Lung (tissue), 12 donors: Measurements from ENCODE around the gene TLE5. TPM values are rescaled to one million over a fixed set of nuclear protein-coding genes. Genes with fewer than 3 reads are reported as not detected.
A peak's percentile ranks its signal among the peaks of the same experiment; 100 is the strongest.

ENCODE experiments used
- ATAC-seq: fragments of 200-7000 bp; cut with Tn5 transposase; one replicate; pipeline ENCODE4 v1.9.1; 2020; ENCODE audit warnings: moderate number of reproducible peaks; ENCODE audit not compliant: insufficient read depth, low FRiP score
- DNase-seq, 3 donors: peaks; one replicate each; pipeline ENCODE4 v3.0.0-alpha.2; 2013 to 2017
- H3K27ac ChIP-seq, 2 donors: one replicate each; pipeline ENCODE4 v1.5.1; 2013; ENCODE audit warnings: mild to moderate bottlenecking in 2 of 2, moderate library complexity in 2 of 2, control low read depth in 1 of 2, inconsistent platforms in 1 of 2, low read depth in 1 of 2, low read length in 1 of 2
- H3K27me3 ChIP-seq, 3 donors: one replicate each; pipeline ENCODE4 v1.5.1; 2013; ENCODE audit warnings: low read length in 2 of 3; ENCODE audit not compliant: control insufficient read depth in 3 of 3, insufficient read depth in 3 of 3
- H3K36me3 ChIP-seq, 4 donors: one replicate each; pipeline ENCODE4 v1.5.1; 2013; ENCODE audit warnings: low read length in 4 of 4, mild to moderate bottlenecking in 1 of 4, moderate library complexity in 1 of 4; ENCODE audit not compliant: control insufficient read depth in 4 of 4, insufficient read depth in 4 of 4
- H3K4me1 ChIP-seq, 5 donors: one replicate each; pipeline ENCODE4 v1.5.1; 2013; ENCODE audit warnings: low read length in 5 of 5, mild to moderate bottlenecking in 2 of 5, moderate library complexity in 1 of 5; ENCODE audit not compliant: control insufficient read depth in 5 of 5, insufficient read depth in 5 of 5
- H3K4me3 ChIP-seq: one replicate; pipeline ENCODE4 v1.5.1; 2013; ENCODE audit warnings: mild to moderate bottlenecking, control low read depth, moderate library complexity
- H3K9ac ChIP-seq, 2 donors: one replicate each; pipeline ENCODE4 v1.5.1; 2013; ENCODE audit warnings: low read length in 2 of 2, control low read depth in 1 of 2; ENCODE audit not compliant: insufficient read depth in 1 of 2
- H3K9me3 ChIP-seq, 4 donors: one replicate each; pipeline ENCODE4 v1.5.1; 2013; ENCODE audit warnings: low read length in 3 of 4, mild to moderate bottlenecking in 1 of 4, moderate library complexity in 1 of 4; ENCODE audit not compliant: control insufficient read depth in 4 of 4, insufficient read depth in 3 of 4
- WGBS, 2 donors: extraction: QIAGEN DNeasy Blood & Tissue Kit; methylation state at CpG; one replicate each; pipeline ENCODE4 v1.1.7; 2013; 5-methylcytosine and 5-hydroxymethylcytosine counted together
- polyA plus RNA-seq, 2 donors: library from polyadenylated mRNA; stranded (reverse); fragments of 200-250 nt; gene quantifications; one replicate each; pipeline ENCODE4 v1.2.1, GENCODE V29; 2013
- total RNA-seq, 2 donors: library from RNA; depleted of rRNA in 1 of 2; stranded (reverse); fragments of >200 nt in 1 of 2; gene quantifications; one replicate each; pipeline ENCODE4 v1.2.1, GENCODE V29; 2014 to 2021
- TF ChIP-seq, protein P1 (sequence below): IDR thresholded peaks from 2 replicates; pipeline ENCODE4 v1.5.1; 2012; ENCODE audit warnings: mild to moderate bottlenecking; ENCODE audit errors: control extremely low read depth, extremely low read depth
- donor health status: control.
- donor health status: control.
- donor health status: Bipolar disorder and iron deficiency.
- donor health status: healthy.
- donor health status: DM: yes; HTN: yes; CAD: no.

Gene TLE5
- total and polyA plus RNA-seq, 4 donors = 179 to 797 (median 410) TPM

DNA sequence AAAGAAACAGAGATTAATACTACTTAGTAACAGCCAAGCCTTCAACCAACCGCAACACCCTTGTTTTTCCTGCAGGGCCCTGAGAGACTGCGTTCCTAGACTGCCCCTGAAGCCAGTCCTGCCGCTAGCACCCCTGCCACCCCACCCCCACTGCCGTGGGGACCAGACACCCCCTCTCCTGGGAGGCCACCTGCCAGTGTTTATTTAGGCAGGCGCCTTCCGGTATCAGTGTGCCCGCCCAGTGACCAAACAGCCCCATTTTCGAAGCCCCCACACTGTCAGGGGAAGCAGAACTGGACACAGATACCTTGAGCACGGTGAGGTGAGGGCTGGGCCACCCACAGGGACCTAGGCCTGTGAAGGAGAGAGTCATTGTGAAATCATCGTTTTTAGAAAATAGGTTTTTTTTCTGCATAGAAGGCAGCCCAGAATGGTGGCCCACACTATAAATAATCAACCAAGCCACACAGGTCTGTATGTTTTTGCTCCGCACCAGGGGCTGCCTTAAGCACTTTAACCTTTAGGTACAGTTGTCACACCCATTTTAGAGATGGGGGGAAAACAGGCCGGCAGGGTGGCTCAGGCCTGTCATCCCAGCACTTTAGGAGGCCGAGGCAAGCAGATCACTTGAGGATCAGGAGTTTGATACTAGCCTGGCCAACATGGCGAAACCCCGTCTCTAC, 3.5 kb upstream of the TLE5 start:
- Histone ChIP-seq H3K9me3 (no peaks in the 10 kb centered on the region), H3K27me3 (no peaks in the 10 kb centered on the region), H3K4me3 (no peak overlapping the region), H3K36me3 (no peaks in the 10 kb centered on the region), H3K4me1 (peaks cover 0 to 4% (median 2%) of the 10 kb centered on the region in 5 donors), H3K27ac (peak overlapping the region in 1 of 2 donors; percentile 6), H3K9ac (peak overlapping the region in 1 of 2 donors; percentile 13)
- ATAC-seq = no peak
- TF ChIP-seq, protein P1, sequence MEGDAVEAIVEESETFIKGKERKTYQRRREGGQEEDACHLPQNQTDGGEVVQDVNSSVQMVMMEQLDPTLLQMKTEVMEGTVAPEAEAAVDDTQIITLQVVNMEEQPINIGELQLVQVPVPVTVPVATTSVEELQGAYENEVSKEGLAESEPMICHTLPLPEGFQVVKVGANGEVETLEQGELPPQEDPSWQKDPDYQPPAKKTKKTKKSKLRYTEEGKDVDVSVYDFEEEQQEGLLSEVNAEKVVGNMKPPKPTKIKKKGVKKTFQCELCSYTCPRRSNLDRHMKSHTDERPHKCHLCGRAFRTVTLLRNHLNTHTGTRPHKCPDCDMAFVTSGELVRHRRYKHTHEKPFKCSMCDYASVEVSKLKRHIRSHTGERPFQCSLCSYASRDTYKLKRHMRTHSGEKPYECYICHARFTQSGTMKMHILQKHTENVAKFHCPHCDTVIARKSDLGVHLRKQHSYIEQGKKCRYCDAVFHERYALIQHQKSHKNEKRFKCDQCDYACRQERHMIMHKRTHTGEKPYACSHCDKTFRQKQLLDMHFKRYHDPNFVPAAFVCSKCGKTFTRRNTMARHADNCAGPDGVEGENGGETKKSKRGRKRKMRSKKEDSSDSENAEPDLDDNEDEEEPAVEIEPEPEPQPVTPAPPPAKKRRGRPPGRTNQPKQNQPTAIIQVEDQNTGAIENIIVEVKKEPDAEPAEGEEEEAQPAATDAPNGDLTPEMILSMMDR = no peak
- peak; percentile 42 to 69 (median 68) for DNase-seq
- 47 to 49% methylated on average over 15 of the region's 15 CpGs for WGBS, 2 donors

- TF ChIP-seq, protein P1 = no peak
- peaks cover 0 to 9% (median 7%) of the 10 kb centered on the region in 4 donors for H3K36me3 ChIP-seq
- H3K9ac ChIP-seq = no peak overlapping the region
- ATAC-seq = no peak
- no peak for DNase-seq
- no peaks in the 10 kb centered on the region for H3K27me3 ChIP-seq
- peaks cover 0 to 9% (median 5%) of the 10 kb centered on the region in 5 donors for H3K4me1 ChIP-seq
- 97 to 98% methylated on average over 7 of the region's 7 CpGs for WGBS, 2 donors
- H3K4me3 ChIP-seq = no peak overlapping the region
- H3K9me3 ChIP-seq = no peaks in the 10 kb centered on the region
- H3K27ac ChIP-seq = no peak overlapping the region
Observed at GRCh38 chr19:3064011-3064330, 1.7 kb upstream of the TLE5 start.

- peaks cover 0 to 29% (median 10%) of the 10 kb centered on the region in 5 donors for H3K4me1 ChIP-seq
Observed at GRCh38 chr19:3061182-3062161, 823 bp downstream of the TLE5 start.

More at GRCh38 chr19:3061182-3062161, 823 bp downstream of the TLE5 start:
- Histone ChIP-seq H3K9me3 (no peaks in the 10 kb centered on the region), H3K27ac (peak overlapping the region; percentile 94 to 98), H3K27me3 (no peaks in the 10 kb centered on the region), H3K36me3 (peaks cover 0 to 26% (median 23%) of the 10 kb centered on the region in 4 donors), H3K4me3 (peak overlapping the region; percentile 77), H3K9ac (peak overlapping the region; percentile 11 to 62)
- DNase-seq (peak; percentile 70 to 89 (median 74)), ATAC-seq (peak; percentile 54)
- TF ChIP-seq, protein P1 = no peak
- 1 to 2% methylated on average over 31 to 82 of the region's 88 CpGs for WGBS, 2 donors
